ENCODE data around the gene INPP5K. TPM values are rescaled to one million over a fixed set of nuclear protein-coding genes. Genes with fewer than 3 reads are reported as not detected.

Gene INPP5K
- total RNA-seq, 1 donor from 2014 or later, result 19.4 TPM

- no peak overlapping the region for H3K27ac Mint-ChIP-seq (ENCODE audit: unreplicated experiment)
- H3K4me3 Mint-ChIP-seq, result no peak overlapping the region
- DNase-seq (ENCODE audit: low read depth, low spot score), result no peak
- no peaks in the 10 kb centered on the region for H3K9me3 Mint-ChIP-seq
- H3K4me1 Mint-ChIP-seq, result peaks cover 14% of the 10 kb centered on the region
- H3K27me3 Mint-ChIP-seq (ENCODE audit: low read depth), result no peaks in the 10 kb centered on the region
- TF ChIP-seq, protein P1, sequence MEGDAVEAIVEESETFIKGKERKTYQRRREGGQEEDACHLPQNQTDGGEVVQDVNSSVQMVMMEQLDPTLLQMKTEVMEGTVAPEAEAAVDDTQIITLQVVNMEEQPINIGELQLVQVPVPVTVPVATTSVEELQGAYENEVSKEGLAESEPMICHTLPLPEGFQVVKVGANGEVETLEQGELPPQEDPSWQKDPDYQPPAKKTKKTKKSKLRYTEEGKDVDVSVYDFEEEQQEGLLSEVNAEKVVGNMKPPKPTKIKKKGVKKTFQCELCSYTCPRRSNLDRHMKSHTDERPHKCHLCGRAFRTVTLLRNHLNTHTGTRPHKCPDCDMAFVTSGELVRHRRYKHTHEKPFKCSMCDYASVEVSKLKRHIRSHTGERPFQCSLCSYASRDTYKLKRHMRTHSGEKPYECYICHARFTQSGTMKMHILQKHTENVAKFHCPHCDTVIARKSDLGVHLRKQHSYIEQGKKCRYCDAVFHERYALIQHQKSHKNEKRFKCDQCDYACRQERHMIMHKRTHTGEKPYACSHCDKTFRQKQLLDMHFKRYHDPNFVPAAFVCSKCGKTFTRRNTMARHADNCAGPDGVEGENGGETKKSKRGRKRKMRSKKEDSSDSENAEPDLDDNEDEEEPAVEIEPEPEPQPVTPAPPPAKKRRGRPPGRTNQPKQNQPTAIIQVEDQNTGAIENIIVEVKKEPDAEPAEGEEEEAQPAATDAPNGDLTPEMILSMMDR (conservative IDR thresholded peaks at IDR 0.05), result no peak
- H3K36me3 Mint-ChIP-seq (ENCODE audit: low read depth), result peaks cover 12% of the 10 kb centered on the region
Measured at GRCh38 chr17:1473170-1473569, 43.2 kb downstream of the INPP5K start.

GRCh38 chr17:1471911-1472821, 44.2 kb downstream of the INPP5K start:
- TF ChIP-seq, protein P1 (conservative IDR thresholded peaks at IDR 0.05), result no peak
- H3K27me3 Mint-ChIP-seq (ENCODE audit: low read depth), result no peaks in the 10 kb centered on the region
- H3K4me1 Mint-ChIP-seq, result peaks cover 19% of the 10 kb centered on the region
- H3K9me3 Mint-ChIP-seq, result no peaks in the 10 kb centered on the region
- no peak overlapping the region for H3K27ac Mint-ChIP-seq (ENCODE audit: unreplicated experiment)
- DNase-seq (ENCODE audit: low read depth, low spot score), result no peak
- no peak overlapping the region for H3K4me3 Mint-ChIP-seq
- peaks cover 12% of the 10 kb centered on the region for H3K36me3 Mint-ChIP-seq (ENCODE audit: low read depth)

DNA sequence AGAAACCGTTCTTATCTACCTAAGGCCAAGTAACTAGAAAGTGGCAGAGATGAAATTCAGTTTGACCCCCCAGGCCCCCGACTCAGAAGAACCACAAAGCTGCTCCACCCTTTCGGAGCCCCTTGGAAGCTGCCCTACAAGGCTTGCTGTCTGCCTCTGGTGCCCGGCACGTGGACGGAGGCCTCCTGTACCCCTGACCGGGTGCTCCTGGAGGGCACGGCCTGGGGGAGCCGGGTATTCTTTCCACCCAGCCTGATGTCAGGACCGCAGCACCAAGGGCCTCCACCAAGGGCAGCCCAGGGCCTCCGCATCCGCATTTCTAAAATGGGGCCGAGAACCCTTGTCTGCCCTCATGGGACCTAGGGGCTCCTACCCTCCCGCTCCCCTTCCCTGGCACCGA, 44.9 kb downstream of the INPP5K start:
- Mint-ChIP-seq H3K4me3 (no peak overlapping the region), H3K27me3 (ENCODE audit: low read depth) (no peaks in the 10 kb centered on the region), H3K9me3 (no peaks in the 10 kb centered on the region), H3K36me3 (ENCODE audit: low read depth) (peaks cover 12% of the 10 kb centered on the region), H3K27ac (ENCODE audit: unreplicated experiment) (no peak overlapping the region), H3K4me1 (peaks cover 19% of the 10 kb centered on the region)
- TF ChIP-seq, protein P1 (conservative IDR thresholded peaks at IDR 0.05), result no peak
- no peak for DNase-seq (ENCODE audit: low read depth, low spot score)

DNA sequence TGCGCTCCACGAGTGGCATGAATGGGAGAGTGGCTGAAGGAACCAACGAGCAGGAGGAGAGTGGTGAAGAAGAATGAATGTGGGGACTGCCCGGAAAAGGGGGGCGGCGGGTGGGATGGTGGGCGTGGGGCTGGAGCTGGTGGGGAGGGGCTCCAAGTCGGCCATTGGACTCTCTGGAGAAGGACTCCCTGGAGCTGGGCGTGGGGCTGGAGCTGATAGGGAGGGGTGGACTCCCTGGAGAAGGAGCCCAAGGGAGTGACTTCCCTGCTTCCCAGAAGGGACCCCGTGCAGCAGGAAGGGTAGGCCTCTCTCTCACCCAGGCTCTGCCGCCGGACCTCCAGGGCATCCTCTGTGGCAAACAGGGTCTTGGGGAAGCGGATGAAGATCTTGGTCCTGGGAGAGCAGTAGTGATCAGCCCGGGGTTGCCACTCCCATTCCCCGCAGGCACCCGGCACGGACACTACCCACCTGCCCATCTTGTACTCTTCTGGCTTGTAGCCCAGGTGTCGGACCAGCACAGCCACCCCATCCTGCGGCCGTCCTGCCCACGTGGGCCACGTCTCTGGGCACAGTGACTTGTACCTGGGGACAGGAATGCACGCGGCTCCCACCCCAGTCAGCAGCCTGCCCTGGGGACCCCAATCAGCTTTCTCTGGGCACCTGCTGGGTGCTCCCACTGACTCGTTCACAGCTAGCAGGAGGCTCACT, 45.5 kb downstream of the INPP5K start:
- Mint-ChIP-seq H3K9me3 (no peaks in the 10 kb centered on the region), H3K4me1 (peaks cover 19% of the 10 kb centered on the region), H3K4me3 (no peak overlapping the region), H3K36me3 (ENCODE audit: low read depth) (peaks cover 12% of the 10 kb centered on the region), H3K27ac (ENCODE audit: unreplicated experiment) (no peak overlapping the region), H3K27me3 (ENCODE audit: low read depth) (no peaks in the 10 kb centered on the region)
- TF ChIP-seq, protein P1 (conservative IDR thresholded peaks at IDR 0.05), result no peak
- DNase-seq (ENCODE audit: low read depth, low spot score), result no peak

DNA sequence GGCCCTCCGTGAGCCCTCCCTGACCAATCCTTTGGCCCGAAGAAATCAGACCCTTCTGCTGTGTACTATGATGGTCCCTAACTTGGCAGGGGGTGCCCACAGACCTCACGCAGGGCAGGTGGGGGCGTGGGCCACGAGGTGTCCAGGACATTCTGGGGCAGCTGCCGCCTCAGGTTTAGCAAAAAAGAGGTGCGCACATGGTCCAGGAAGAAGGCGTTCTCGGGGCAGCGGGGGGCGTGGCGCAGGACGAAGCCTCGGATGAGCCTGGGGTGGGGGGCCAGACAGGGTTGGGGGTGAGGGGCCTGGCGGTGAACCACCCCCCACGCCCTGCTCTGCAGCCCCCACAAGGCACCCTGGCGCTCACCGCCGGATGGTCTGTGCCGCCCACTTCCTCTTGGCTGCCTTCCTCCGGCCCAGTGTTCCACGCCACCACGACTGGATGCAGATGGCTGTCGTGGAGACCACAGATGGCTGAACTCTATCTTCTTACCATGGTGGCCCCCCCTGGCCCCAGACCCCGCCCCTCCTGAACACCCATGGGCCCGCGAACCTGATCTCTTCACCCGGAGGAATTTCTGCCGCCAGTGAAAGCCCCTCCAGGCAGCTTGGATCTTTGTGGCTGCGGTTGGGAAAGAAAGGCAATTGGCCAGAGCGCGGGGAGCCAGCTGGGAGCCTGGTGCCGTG, 46.2 kb downstream of the INPP5K start:
- Mint-ChIP-seq H3K4me3 (no peak overlapping the region), H3K27me3 (ENCODE audit: low read depth) (no peaks in the 10 kb centered on the region), H3K4me1 (peaks cover 19% of the 10 kb centered on the region), H3K27ac (ENCODE audit: unreplicated experiment) (no peak overlapping the region), H3K36me3 (ENCODE audit: low read depth) (peaks cover 12% of the 10 kb centered on the region), H3K9me3 (no peaks in the 10 kb centered on the region)
- TF ChIP-seq, protein P1 (conservative IDR thresholded peaks at IDR 0.05), result no peak
- DNase-seq (ENCODE audit: low read depth, low spot score), result no peak

All from neural crest cell (in vitro differentiated cells).